GM12801 (cell line): ENCODE results near the gene TLE4.

Experiments
- CTCF ChIP-seq: IDR thresholded peaks from one replicate; pipeline ENCODE4 v1.5.1; 2011; ENCODE audit warnings: control low read depth; ENCODE audit not compliant: insufficient read length; ENCODE audit errors: extremely low read depth

Gene TLE4

GRCh38 chr9:79567671-79568098 lies 4.1 kb upstream of the TLE4 start:
- TF ChIP-seq CTCF = no peak

- TF ChIP-seq CTCF = no peak
Measured at GRCh38 chr9:79568337-79569101, 3.2 kb upstream of the TLE4 start.

- no peak for TF ChIP-seq CTCF
Measured at GRCh38 chr9:79569814-79570447, 1.8 kb upstream of the TLE4 start.

- TF ChIP-seq CTCF = no peak
Measured at GRCh38 chr9:79570448-79571308, 1.1 kb upstream of the TLE4 start.

- no peak for TF ChIP-seq CTCF
Measured at GRCh38 chr9:79572032-79572607, 355 bp downstream of the TLE4 start.

- TF ChIP-seq CTCF = no peak
Measured at GRCh38 chr9:79572608-79573411, 1.0 kb downstream of the TLE4 start.
